ENCODE results near the gene BCAR1.
"Not testable (repeated sequence)": the region's sequence is repeated elsewhere in the genome, so short reads cannot be mapped to it uniquely, and the experiment has no call there.

Gene BCAR1

DNA sequence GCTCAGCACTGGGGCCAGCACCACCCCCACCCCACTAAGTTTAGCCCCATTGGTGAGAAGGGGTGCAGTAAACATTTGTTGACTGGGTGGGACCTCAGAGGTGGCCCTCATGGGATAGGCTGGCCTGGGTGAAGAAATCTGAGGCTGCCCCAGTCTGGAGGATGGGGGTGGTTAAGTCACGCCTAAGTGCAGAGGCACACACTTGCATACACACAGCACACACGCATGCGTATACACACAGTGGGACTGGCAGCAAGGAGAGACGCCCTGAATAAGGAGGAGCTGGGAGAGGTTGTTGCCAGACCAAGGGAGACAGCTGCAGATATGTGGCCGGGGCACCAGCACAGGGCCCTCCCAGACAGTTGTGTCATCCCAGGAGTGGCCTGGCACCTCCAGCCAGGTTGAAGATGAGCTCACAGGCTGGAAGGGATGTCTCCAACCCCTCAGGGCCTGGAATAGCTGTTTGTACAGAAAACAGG lies 3.0 kb upstream of the BCAR1 start:
- no peak for DNase-seq

DNA sequence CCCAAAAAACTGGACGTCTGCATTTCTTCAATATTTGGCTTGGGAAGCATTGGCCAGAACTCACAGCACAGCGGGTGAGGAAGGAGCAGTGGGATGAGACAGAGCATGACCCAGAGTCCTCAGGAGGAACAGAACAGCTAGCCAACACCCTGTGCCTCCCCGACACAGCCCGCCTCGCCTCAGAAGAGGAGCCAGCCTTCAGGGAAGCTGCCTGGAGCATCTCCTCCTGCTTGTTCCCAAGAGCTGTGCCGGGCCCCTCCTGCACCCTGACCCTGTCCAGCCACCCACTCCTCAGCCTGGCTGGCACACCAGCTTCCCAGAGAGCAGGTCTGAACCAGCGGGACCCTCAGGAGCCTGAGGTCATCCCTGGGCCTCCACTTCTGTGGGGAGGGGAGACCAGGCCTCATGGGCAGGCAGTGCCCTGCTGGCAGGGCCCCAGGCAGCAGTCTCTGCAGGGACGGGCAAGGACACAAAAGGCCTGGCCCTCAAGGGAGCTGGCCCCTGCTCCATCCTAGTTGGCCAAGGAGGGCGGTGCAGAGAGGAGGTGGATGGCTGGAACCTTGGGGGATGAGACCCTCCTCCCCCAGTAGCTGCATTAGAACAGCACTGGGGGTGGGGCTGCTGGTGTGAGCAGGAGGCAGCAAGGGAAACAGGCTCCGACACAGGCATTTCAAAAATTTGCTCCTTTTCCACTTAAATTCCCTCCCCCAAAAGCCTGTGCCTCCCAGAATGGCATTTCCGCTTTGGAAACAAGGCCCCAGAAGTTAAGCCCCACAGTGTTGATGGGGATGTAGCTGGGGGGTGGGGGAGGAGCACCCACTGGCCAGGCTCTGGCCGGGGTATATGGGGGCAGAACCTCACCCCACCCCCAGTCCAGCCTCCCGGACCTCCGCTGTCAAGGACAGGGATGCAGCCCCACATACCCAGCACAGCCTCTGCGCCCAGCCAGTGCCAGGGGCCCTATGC lies 1.8 kb upstream of the BCAR1 start:
- DNase-seq: no peak

DNA sequence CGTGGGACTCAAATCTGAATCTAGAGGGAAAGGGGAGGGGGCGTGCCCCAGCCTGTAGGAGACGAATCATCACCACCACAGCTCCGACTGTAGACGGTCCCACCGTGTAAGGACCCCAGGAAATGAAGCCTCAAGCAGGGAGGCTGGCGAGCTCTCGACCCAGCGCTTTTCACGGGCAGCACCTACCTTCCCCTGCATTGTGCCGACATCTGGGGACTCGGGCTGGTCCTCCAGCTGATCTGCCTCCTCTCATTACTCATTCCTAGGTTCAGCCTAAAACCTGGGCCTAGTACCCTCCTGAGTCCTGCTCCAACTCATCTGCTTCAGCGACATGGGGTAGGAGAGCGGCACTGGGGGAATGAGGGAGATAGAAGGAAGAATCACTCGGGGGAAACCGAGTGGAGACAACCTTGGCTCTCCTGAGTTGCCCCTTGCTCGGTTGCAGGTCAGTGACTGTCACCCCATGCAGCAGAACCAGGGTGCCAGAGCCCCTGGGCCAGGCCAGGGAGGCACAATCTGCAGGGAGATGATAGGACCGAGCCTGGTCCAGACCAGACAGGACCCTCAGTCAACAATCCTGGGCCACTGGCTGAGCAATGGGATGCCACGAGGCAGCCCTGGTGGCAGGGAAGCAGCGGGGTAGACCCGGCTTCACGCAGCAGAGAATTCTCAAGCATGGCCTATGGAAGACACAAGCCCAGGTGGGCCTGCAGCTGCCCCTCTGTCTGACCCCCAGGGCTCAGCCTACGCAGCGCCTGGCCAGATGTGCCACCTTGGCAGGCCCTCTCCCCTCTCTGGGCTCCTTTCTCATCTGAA lies 833 bp upstream of the BCAR1 start:
- DNase-seq: no peak

DNA sequence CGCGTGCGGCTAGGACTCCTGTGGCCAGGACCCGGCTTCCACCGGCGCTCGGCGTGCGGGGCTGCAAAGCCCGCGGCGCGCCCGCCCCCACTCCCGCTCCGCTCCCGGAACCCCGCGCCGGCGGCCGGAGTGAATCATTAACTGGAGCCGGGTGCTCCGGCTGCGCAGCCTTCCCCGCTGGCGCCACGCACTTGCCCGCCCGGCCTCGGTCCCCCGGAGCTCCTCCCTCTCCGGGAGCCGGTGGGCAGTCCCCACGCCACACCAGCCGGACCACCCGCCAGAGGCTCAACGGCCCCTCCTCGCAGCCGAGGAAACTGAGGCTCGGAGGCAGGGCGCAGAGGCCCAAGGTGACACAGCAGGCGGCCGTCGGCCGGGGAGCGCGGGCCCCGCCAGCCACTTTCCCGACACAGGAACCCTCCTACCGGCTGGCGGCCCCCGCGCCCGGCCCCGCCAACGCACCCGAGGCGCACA lies 580 bp downstream of the BCAR1 start:
- no peak for DNase-seq

DNA sequence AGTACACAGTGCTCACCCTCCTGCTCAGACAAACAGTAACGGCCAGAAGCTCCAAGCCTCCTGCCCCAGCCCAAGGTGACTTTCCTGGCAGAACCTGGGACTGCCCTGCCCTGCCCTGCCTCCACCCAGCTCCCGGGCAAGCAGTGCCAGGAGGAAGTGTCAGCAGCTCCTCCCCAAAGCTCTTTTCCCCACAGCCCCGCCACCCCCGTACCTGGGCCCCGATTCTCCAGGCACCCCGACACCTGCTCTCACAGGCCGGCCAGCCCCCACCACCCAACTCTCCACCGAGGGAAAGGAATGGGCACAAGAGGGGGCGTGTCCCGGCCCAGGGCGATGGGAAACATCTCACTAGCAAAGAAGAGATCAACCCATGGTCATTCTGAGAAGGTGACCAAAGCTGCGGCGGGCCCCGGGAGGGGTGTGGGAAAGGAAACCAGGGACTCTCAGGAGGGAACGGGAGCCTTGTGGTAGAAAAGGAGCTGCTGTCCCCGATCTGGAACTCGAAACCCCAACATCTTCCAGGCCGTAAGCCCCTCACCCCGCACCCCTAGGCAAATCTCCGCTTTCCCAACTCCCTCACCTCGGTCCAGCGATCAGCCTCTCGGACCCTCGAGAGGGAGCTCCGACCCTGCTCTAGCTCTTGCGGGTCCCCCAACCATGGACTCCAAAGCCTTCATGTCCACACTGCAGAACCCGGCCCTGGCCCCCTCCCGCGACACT lies 1.2 kb downstream of the BCAR1 start:
- DNase-seq: no peak

DNA sequence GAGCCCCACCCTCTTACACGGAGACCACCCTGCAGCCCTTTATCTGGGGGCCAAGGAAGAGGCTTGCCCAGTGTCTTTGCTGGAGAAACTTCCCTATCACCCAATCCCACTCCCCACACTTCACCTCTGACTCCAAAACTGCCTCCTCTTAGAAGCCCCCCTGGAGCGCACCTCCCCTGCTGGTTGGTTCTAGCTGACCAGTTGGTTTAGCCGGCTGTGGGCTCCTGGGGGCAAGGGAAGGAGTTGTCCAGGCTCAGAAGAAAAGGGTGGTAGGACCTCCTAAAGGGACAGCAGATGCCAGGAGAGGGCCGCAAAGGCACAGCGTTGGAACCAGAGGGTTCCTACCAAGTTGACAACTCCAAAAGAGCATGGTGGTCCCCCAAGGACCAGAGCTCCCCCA lies 2.0 kb downstream of the BCAR1 start:
- DNase-seq: no peak

DNA sequence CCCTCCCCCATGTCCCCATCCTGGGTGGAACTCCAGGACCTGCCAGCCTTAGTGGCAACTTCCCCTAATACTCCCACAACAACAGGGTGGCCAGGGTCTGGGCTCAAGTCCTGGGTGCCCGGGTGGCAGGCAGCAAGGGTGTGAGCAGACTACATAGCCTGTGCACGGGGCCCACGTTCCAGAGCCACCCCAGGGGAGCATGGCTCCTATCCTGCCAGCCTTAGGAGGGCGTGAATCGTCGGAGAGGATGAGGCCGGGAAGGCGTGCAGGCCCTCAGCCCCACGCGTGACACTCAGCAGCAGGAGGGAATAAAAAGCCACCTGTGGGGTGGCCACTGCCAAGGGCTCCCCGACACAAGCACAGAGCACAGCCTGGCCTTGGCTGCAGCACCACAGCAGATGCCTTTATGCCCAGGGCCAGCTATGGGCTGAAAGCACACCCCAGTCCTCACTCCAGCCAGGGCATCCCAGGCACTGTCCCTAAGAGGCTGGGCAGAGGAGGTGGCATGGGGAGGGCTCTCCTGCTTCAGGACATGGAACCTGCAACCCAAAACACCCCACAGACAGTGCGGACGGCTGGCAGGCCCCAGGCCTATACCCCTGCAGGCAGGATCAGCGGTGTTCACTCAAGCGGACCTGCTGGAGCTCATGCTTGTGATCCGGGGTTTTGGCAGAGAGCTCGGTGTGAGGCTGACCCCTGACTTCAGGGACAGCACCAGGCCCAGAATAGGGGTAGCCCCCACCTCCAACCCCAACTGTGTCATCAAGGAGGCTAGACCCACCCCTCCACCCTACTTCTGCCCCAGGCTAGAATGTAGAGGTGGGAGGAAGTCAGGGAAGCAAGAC lies 2.7 kb downstream of the BCAR1 start:
- DNase-seq: no peak

DNA sequence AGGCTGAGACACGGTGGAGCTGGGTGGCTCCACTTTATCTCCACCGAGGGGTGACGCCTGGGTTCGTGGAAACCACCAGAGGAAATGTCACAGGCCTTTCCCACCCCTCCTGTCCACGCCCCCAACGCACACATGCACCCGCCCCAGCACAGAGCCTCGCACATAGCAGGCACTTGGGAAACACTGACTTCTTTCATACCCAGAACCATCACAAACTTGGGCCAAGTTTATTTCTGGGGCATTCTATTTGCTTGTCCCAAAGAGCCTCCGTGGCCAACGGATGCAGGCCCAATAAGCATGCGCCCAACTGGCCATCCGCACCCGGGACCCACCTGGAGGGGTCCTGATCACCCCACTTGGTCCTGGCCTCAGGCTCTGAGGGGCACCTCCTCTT lies 3.3 kb downstream of the BCAR1 start:
- DNase-seq: no peak

DNA sequence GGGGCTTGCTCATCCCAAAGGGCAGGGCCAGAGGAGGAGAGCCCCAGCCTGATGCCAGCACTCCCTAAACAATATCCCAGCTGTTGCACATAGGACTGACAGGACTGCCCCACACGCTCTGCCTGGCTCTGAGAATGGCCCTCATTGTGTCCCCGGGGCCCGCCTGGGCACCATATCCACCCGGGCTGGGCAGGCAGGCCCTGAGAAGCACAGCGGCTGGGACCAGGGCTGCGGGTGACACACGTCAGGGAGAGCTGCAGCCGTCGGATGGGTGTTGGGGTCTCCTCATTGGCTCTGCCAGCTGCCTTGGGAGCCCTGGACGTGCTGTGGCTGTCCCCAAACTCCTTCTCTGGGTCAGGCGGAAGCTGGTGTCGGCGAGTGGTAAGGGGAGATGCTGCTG lies 4.2 kb downstream of the BCAR1 start:
- DNase-seq: no peak

DNA sequence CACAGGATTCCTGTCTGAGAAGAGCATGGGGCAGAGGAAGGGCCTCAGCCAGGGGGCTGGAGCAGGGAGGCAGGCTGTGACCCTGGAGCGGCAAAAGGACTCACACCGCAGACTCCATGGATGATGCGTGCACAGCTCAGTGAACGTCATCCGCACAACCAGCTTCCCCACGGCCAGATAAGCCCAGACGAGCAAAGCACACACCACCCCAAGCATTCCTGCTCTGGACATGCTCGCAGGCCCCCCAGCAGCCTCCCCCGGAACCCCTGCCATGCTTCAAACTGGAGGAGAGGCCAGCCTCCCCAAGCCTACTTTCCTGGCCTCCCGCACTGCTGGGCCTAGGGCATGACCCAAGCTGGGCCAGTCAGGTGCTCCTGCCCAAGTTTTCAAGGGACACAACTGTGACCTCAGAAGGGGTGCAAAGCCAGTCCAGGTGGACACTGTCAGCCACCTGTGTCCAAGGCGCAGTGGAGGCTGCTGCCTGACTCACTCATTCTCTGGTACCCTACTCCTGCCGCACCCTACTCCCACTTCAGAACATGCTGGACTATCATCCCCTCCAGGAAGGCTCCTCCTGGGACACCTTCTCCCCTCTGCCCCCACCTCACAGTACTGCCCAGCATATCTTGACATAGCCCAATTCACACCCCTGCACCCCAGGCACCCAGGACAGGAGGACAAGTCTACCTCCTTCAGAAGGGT lies 4.8 kb downstream of the BCAR1 start:
- DNase-seq: no peak

DNA sequence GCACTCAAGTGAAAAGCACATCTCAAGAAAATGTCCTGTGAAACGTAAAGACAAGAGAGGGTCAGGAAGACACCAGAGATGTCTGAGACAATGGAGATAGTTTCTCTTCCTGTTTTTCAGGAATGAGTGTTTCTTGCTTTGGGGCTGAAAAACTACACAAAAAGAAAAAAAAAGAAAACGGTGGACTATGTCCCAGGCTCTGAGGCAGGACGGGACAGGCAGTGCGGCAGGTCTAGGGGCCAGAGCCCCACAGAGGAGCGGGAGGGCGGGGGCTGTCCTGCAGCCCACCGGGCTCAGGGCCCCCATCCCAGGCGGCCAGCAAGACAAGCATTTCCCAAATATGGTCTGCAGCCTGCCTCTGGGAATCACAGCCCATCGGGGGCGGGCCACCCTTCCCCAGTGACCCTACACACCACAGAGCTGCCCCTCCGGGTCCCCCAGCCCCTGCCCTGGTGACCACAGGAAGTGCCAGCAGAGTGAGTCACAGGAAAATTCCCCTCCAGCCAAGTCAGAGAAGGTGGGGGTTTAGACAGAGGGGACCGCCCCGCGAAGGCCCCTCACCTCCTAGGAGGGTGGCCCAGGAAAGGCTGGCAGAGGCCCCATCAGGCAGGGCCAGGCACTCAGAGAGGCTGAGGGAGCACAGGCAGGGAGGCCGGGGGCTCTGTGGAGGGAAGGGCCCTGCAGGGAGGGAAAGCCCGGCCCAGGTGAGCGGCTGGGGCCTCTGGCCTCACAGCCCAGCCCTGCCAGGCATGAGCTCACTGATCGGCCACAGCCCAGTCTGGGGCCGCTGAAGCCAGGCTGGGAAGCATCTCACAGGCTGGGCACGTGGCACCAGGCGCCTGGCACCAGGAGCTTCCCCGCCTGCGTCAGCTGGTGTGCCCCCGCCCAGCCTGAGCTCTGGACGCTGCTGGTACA lies 6.3 kb downstream of the BCAR1 start:
- DNase-seq: no peak

DNA sequence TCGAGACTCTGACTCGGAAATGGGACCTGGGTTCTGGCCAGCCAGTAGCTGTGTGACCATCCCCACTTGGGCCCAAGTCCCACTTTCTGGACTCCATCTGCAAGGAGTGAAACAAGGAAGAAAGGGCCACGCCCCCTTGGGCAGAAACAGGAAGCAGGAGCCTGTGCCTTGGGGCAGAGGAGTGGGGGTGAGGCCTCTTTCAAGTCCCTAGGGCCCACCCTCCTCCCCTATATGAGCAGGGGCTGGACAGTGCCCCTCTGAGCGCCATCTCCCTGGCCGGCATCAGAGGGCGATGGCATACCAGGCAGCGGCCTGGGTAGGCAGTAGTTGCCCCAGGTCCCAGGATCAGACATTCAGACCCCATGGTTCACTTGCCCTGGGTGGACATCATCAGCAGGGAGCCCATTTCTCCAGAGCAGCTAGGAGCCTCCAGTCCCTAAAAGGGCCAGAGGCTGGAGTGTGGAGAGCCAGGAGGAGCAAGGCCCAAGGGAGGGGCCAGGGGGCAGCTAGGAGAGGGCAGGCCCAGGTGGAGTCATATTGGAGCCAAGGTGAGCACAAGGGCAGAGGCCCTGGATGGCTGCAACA lies 7.1 kb downstream of the BCAR1 start:
- DNase-seq: no peak

DNA sequence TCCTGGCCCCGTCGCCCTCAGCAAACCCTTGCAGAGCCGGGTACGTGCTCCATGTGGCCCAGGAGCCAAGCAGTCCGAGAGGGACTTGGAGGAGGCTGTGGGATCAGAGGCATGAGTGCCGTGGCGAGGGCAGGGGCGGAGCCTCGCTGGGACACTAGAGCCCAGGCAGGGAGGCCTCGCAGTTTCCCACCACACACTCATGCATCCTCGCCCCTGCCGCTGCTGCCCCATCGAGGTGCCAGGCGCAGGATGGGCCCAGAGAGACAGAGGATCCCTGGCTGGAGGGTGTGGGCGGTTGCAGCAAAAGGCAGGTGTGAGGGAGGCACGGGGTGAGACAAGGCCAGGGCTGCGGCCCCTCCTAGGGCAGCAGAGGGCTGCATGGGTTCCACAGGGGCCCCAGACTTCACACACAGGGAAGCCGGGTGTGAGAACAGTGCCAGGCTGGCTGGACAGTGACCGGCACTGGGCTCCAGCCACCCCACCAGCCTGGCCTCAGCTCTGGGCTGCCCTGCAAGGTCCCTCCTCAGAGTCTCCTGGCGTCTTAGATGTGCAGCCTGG lies 7.7 kb downstream of the BCAR1 start:
- no peak for DNase-seq

DNA sequence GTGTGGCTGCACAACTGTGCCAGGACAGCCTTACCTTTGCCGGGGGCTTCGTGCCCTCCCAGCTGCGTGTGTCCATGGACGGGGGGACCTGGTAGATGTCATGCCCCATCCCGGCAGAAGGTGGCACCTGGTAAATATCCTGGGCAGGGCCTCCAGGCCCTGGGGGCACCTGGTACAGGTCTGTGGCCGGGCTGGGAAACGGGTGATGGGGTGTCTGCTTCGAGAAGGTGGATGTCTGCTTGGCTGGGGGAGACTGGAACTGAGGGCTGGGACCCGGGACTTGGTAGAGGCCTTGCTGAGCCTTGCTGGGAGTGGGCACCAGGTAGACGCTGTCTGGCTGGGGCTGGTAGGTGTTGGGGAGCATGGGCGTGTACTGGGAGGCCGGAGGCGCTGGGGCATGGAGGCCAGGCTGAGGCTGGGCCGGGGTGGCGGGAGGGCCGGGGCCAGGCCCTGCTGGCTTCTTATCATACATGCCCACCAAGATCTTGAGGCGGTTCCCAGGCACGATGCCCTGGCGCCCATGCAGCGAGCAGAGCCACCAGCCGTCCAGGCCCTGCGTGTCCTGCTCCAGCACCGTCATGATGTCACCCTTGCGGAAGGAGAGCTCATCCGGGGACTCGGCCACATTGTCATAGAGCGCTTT lies 8.9 kb downstream of the BCAR1 start:
- not testable (repeated sequence) for DNase-seq

DNA sequence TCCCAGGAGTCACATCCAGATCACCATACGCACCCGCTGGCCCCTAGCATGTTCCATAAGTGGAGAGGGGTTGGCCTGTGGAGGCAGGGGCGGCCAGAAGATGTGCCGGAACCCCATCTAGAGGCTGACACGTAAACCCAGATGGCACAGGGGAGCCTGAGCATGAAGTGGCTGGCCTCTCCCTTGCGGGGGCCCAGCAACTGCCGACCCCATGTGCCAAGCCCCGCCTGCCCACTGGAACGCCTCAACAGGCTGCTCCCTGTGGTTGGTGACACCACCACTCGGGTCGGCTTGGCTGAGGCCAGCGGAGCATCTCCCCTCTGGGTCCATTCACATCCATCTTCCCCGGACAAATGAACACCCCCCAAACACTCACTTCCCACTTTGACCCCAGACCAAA lies 9.5 kb downstream of the BCAR1 start:
- no peak for DNase-seq

DNA sequence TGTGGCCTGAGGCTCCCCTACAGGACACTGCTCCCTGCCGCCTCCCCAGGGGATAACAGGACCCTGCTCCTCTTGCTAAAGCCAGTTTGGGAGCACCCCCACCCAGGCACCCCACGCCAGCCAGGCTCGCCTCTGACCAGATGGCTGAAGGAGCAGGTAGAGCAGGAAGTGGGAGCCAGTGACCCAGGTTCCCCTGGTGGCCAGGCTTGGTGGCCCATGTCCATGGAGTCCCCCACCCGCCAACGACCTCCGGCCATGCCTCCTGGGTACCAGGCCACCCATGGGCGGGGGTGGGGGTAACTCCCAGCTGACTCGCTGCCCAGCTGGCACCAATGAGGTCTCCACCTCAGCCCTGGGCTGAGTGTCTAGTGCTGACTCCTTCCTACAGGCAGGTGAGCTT lies 10.0 kb downstream of the BCAR1 start:
- no peak for DNase-seq

DNA sequence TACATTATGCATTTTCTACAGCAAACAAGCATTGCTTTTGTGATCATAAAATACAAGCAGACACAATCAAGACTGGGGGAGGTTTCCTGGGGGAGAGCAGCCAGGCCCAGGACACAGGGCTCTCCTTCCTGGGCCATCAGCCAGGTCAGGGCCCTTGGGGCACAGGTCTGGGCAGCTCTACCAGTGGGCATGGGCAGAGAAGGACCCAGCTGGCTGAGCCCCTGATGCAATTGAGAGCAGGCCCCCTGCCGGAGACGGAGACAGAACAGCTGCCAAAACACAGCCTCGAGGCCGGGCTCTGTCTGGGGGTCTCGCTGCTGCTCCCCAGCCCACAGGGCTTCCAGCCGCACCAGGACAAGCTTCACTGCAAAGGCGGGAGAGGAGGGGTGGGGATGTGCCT lies 10.8 kb downstream of the BCAR1 start:
- DNase-seq: not testable (repeated sequence)

DNA sequence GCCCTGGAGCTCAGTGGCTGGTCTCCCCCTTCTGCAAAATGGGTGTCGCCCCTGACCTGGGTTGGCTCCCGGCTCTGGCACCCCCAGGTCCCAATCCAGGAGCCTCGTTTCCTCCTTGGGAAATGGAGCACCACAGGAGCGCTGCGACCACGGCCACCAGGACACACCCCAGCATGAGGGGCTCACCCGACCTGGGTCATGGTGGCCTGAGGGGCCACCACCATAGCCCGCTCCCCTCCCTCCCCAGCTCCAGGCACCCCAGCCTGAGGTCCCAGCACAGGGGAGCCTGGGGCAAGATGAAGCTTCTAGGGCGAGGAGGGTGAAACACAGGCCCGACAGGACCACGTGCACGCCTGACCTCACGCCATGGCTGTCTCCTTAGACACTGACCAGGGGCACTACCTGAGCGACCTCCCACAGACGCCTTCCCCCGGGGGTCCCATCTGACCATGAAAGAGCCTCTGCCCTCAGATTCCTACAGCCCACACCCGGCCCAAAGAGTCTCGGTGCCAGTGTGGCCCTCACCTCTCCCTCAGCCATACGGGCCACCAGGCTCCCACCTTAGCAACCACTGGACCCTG lies 11.8 kb downstream of the BCAR1 start:
- DNase-seq: no peak
